Breast epithelium (tissue), 3 donors: ENCODE data around the gene ZBTB40.

Source experiments
- POLR2A ChIP-seq: fragments of 450-650 bp; IDR thresholded peaks from one replicate; pipeline ENCODE4 v1.6.1; 2016; ENCODE audit warnings: antibody characterized with exemption, mild to moderate bottlenecking, moderate library complexity
- POLR2AphosphoS5 ChIP-seq, 3 donors: sonication (generic); formaldehyde crosslinking; IDR thresholded peaks; one replicate each; pipeline ENCODE4 v1.6.1; 2017; ENCODE audit warnings: antibody characterized with exemption in 3 of 3
- TF ChIP-seq, protein P1 (sequence below), 3 donors: fragments of 450-650 bp; IDR thresholded peaks; one replicate each; pipeline ENCODE4 v1.5.1; 2016 to 2017; ENCODE audit warnings: antibody characterized with exemption in 3 of 3, mild to moderate bottlenecking in 3 of 3, moderate library complexity in 3 of 3

- TF ChIP-seq, protein P1, sequence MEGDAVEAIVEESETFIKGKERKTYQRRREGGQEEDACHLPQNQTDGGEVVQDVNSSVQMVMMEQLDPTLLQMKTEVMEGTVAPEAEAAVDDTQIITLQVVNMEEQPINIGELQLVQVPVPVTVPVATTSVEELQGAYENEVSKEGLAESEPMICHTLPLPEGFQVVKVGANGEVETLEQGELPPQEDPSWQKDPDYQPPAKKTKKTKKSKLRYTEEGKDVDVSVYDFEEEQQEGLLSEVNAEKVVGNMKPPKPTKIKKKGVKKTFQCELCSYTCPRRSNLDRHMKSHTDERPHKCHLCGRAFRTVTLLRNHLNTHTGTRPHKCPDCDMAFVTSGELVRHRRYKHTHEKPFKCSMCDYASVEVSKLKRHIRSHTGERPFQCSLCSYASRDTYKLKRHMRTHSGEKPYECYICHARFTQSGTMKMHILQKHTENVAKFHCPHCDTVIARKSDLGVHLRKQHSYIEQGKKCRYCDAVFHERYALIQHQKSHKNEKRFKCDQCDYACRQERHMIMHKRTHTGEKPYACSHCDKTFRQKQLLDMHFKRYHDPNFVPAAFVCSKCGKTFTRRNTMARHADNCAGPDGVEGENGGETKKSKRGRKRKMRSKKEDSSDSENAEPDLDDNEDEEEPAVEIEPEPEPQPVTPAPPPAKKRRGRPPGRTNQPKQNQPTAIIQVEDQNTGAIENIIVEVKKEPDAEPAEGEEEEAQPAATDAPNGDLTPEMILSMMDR (IDR thresholded peaks at IDR 0.05): no peak
- no peak for TF ChIP-seq POLR2A
- TF ChIP-seq POLR2AphosphoS5 (IDR thresholded peaks at IDR 0.05): no peak
These were observed 24.9 kb upstream of the ZBTB40 start for GRCh38 chr1:22426781-22427180.
